ENCODE data around the gene FLVCR2. TPM values are rescaled to one million over a fixed set of nuclear protein-coding genes. Genes with fewer than 3 reads are reported as not detected.
"Not testable (repeated sequence)": the region's sequence is repeated elsewhere in the genome, so short reads cannot be mapped to it uniquely, and the experiment has no call there.

FLVCR2 gene
- total and polyA plus RNA-seq, 7 experiments from 2014 or later, result 0.80 to 9.4 (median 3.5) TPM

- Mint-ChIP-seq H3K27ac (no peak overlapping the region), H3K36me3 (peaks cover 0 to 7% (median 5%) of the 10 kb centered on the region in 5 donors), H3K27me3 (no peaks in the 10 kb centered on the region), H3K4me3 (no peak overlapping the region), H3K4me1 (no peaks in the 10 kb centered on the region), H3K9me3 (peaks cover 0 to 5% (median 0%) of the 10 kb centered on the region in 11 donors)
- Histone ChIP-seq H3K4me3 (ENCODE audit: low read length) (no peak overlapping the region), H3K36me3 (ENCODE audit: control insufficient read depth in 2 of 3, insufficient read depth in 3 of 3, low read length in 3 of 3) (no peaks in the 10 kb centered on the region), H3K27me3 (ENCODE audit: control insufficient read depth in 2 of 2, insufficient read depth in 2 of 2, low read length in 2 of 2) (no peaks in the 10 kb centered on the region), H3K4me1 (ENCODE audit: control insufficient read depth in 2 of 2, insufficient read depth in 2 of 2, low read length in 2 of 2) (no peaks in the 10 kb centered on the region), H3K9me3 (ENCODE audit: control insufficient read depth in 2 of 3, low read length in 3 of 3) (no peaks in the 10 kb centered on the region), H3K27ac (ENCODE audit: low read depth, low read length) (no peak overlapping the region)
- ChIA-PET CTCF (no interaction called here), POLR2A (interaction anchor here (0.6 kb wide), 1 partner anchor 228 kb away, joined by 3 read pairs; no protein-coding TSS in a partner anchor)
- DNase-seq (no peak), ATAC-seq (no peak)
- intact Hi-C loops (cut with micrococcal nuclease), result no loop called here
Measured at GRCh38 chr14:75591331-75591946, 13.0 kb downstream of the FLVCR2 start.

- H3K36me3 ChIP-seq (ENCODE audit: control insufficient read depth in 2 of 3, insufficient read depth in 3 of 3, low read length in 3 of 3), result no peaks in the 10 kb centered on the region
- intact Hi-C loops (cut with micrococcal nuclease), result no loop called here
- POLR2A ChIA-PET, result no interaction called here
- DNase-seq (no peak), ATAC-seq (no peak)
- CTCF ChIA-PET, result no interaction called here
- Mint-ChIP-seq H3K9me3 (peaks cover 0 to 5% (median 0%) of the 10 kb centered on the region in 11 donors), H3K27me3 (no peaks in the 10 kb centered on the region), H3K27ac (no peak overlapping the region), H3K4me1 (peaks cover 0 to 2% (median 0%) of the 10 kb centered on the region in 7 donors), H3K36me3 (peaks cover 0 to 7% (median 5%) of the 10 kb centered on the region in 5 donors), H3K4me3 (no peak overlapping the region)
- no peak overlapping the region for H3K27ac ChIP-seq (ENCODE audit: low read depth, low read length)
- no peak overlapping the region for H3K4me3 ChIP-seq (ENCODE audit: low read length)
- no peaks in the 10 kb centered on the region for H3K9me3 ChIP-seq (ENCODE audit: control insufficient read depth in 2 of 3, low read length in 3 of 3)
- H3K27me3 ChIP-seq (ENCODE audit: control insufficient read depth in 2 of 2, insufficient read depth in 2 of 2, low read length in 2 of 2), result no peaks in the 10 kb centered on the region
- no peaks in the 10 kb centered on the region for H3K4me1 ChIP-seq (ENCODE audit: control insufficient read depth in 2 of 2, insufficient read depth in 2 of 2, low read length in 2 of 2)
Measured at GRCh38 chr14:75591987-75592575, 13.7 kb downstream of the FLVCR2 start.

GRCh38 chr14:75595226-75595625 is 16.8 kb downstream of the FLVCR2 start:
- Histone ChIP-seq H3K9me3 (ENCODE audit: control insufficient read depth in 2 of 3, low read length in 3 of 3) (no peaks in the 10 kb centered on the region), H3K27ac (ENCODE audit: low read depth, low read length) (no peak overlapping the region), H3K27me3 (ENCODE audit: control insufficient read depth in 2 of 2, insufficient read depth in 2 of 2, low read length in 2 of 2) (no peaks in the 10 kb centered on the region), H3K36me3 (ENCODE audit: control insufficient read depth in 2 of 3, insufficient read depth in 3 of 3, low read length in 3 of 3) (no peaks in the 10 kb centered on the region), H3K4me1 (ENCODE audit: control insufficient read depth in 2 of 2, insufficient read depth in 2 of 2, low read length in 2 of 2) (no peaks in the 10 kb centered on the region), H3K4me3 (ENCODE audit: low read length) (no peak overlapping the region)
- Mint-ChIP-seq H3K9me3 (peaks cover 0 to 4% (median 0%) of the 10 kb centered on the region in 11 donors), H3K36me3 (peaks cover 0 to 8% (median 5%) of the 10 kb centered on the region in 5 donors), H3K4me3 (no peak overlapping the region), H3K4me1 (peaks cover 0 to 4% (median 0%) of the 10 kb centered on the region in 7 donors), H3K27ac (no peak overlapping the region), H3K27me3 (no peaks in the 10 kb centered on the region)
- intact Hi-C loops (cut with micrococcal nuclease), result no loop called here
- ATAC-seq, result no peak
- no peak for DNase-seq
- CTCF ChIA-PET, result no interaction called here
- POLR2A ChIA-PET, result no interaction called here

- no peak overlapping the region for H3K4me3 ChIP-seq (ENCODE audit: low read length)
- H3K27me3 Mint-ChIP-seq, result no peaks in the 10 kb centered on the region
- no peaks in the 10 kb centered on the region for H3K4me1 ChIP-seq (ENCODE audit: control insufficient read depth in 2 of 2, insufficient read depth in 2 of 2, low read length in 2 of 2)
- no peaks in the 10 kb centered on the region for H3K36me3 ChIP-seq (ENCODE audit: control insufficient read depth in 2 of 3, insufficient read depth in 3 of 3, low read length in 3 of 3)
- no peaks in the 10 kb centered on the region for H3K27me3 ChIP-seq (ENCODE audit: control insufficient read depth in 2 of 2, insufficient read depth in 2 of 2, low read length in 2 of 2)
- H3K9me3 Mint-ChIP-seq, result no peaks in the 10 kb centered on the region
- CTCF ChIA-PET, result no interaction called here
- H3K27ac Mint-ChIP-seq, result no peak overlapping the region
- H3K9me3 ChIP-seq (ENCODE audit: control insufficient read depth in 2 of 3, low read length in 3 of 3), result no peaks in the 10 kb centered on the region
- POLR2A ChIA-PET, result no interaction called here
- peaks cover 0 to 8% (median 5%) of the 10 kb centered on the region in 5 donors for H3K36me3 Mint-ChIP-seq
- H3K4me3 Mint-ChIP-seq, result no peak overlapping the region
- no peak for DNase-seq
- H3K4me1 Mint-ChIP-seq, result peaks cover 0 to 4% (median 0%) of the 10 kb centered on the region in 7 donors
- ATAC-seq, result no peak
- intact Hi-C loops (cut with micrococcal nuclease), result no loop called here
- no peak overlapping the region for H3K27ac ChIP-seq (ENCODE audit: low read depth, low read length)
Measured at GRCh38 chr14:75597149-75597548, 18.7 kb downstream of the FLVCR2 start.

- not testable (repeated sequence) for H3K4me1 Mint-ChIP-seq, H3K9me3 Mint-ChIP-seq
Measured at GRCh38 chr14:75600100-75600499, 21.7 kb downstream of the FLVCR2 start.

GRCh38 chr14:75601061-75601460 is 22.6 kb downstream of the FLVCR2 start:
- H3K27ac Mint-ChIP-seq; H3K9me3 Mint-ChIP-seq; H3K9me3 ChIP-seq (ENCODE audit: control insufficient read depth in 2 of 3, low read length in 3 of 3); POLR2A ChIA-PET; CTCF ChIA-PET; H3K36me3 ChIP-seq (ENCODE audit: control insufficient read depth in 2 of 3, insufficient read depth in 3 of 3, low read length in 3 of 3); intact Hi-C loops (cut with micrococcal nuclease); H3K27me3 ChIP-seq (ENCODE audit: control insufficient read depth in 2 of 2, insufficient read depth in 2 of 2, low read length in 2 of 2); H3K4me1 ChIP-seq (ENCODE audit: control insufficient read depth in 2 of 2, insufficient read depth in 2 of 2, low read length in 2 of 2); H3K27ac ChIP-seq (ENCODE audit: low read depth, low read length); H3K36me3 Mint-ChIP-seq; H3K4me3 Mint-ChIP-seq; H3K27me3 Mint-ChIP-seq; ATAC-seq; H3K4me3 ChIP-seq (ENCODE audit: low read length); DNase-seq: not testable (repeated sequence)
- peaks cover 0 to 11% (median 0%) of the 10 kb centered on the region in 7 donors for H3K4me1 Mint-ChIP-seq

More at GRCh38 chr14:75600100-75600499, 21.7 kb downstream of the FLVCR2 start:
- H3K27me3 ChIP-seq (ENCODE audit: control insufficient read depth in 2 of 2, insufficient read depth in 2 of 2, low read length in 2 of 2); H3K27ac Mint-ChIP-seq; H3K4me3 ChIP-seq (ENCODE audit: low read length); H3K4me1 ChIP-seq (ENCODE audit: control insufficient read depth in 2 of 2, insufficient read depth in 2 of 2, low read length in 2 of 2); H3K9me3 ChIP-seq (ENCODE audit: control insufficient read depth in 2 of 3, low read length in 3 of 3); H3K4me3 Mint-ChIP-seq; POLR2A ChIA-PET; H3K27me3 Mint-ChIP-seq; H3K36me3 ChIP-seq (ENCODE audit: control insufficient read depth in 2 of 3, insufficient read depth in 3 of 3, low read length in 3 of 3); ATAC-seq; CTCF ChIA-PET; H3K36me3 Mint-ChIP-seq; intact Hi-C loops (cut with micrococcal nuclease); H3K27ac ChIP-seq (ENCODE audit: low read depth, low read length); DNase-seq: not testable (repeated sequence)

- intact Hi-C loops (cut with micrococcal nuclease), result no loop called here
- Mint-ChIP-seq H3K27ac (no peak overlapping the region), H3K9me3 (peaks cover 0 to 5% (median 3%) of the 10 kb centered on the region in 11 donors), H3K36me3 (peaks cover 0 to 9% (median 7%) of the 10 kb centered on the region in 5 donors), H3K4me1 (peaks cover 0 to 7% (median 0%) of the 10 kb centered on the region in 7 donors), H3K4me3 (no peak overlapping the region), H3K27me3 (no peaks in the 10 kb centered on the region)
- ATAC-seq (no peak), DNase-seq (no peak)
- Histone ChIP-seq H3K27ac (ENCODE audit: low read depth, low read length) (no peak overlapping the region), H3K36me3 (ENCODE audit: control insufficient read depth in 2 of 3, insufficient read depth in 3 of 3, low read length in 3 of 3) (no peaks in the 10 kb centered on the region), H3K27me3 (ENCODE audit: control insufficient read depth in 2 of 2, insufficient read depth in 2 of 2, low read length in 2 of 2) (no peaks in the 10 kb centered on the region), H3K4me3 (ENCODE audit: low read length) (no peak overlapping the region), H3K9me3 (ENCODE audit: control insufficient read depth in 2 of 3, low read length in 3 of 3) (no peaks in the 10 kb centered on the region), H3K4me1 (ENCODE audit: control insufficient read depth in 2 of 2, insufficient read depth in 2 of 2, low read length in 2 of 2) (no peaks in the 10 kb centered on the region)
- ChIA-PET CTCF (no interaction called here), POLR2A (no interaction called here)
Measured at GRCh38 chr14:75602503-75602902, 24.1 kb downstream of the FLVCR2 start.

Measured in naive thymus-derived CD4-positive, alpha-beta T cell (primary cell).